Stimulated activated naive CD4-positive, alpha-beta T cell (primary cell): ENCODE results near the gene PDGFA.

Experiments
- DNase-seq, 6 experiments: peaks; one replicate each; lab custom pipeline; 2025; lab: John Stamatoyannopoulos, UW

PDGFA gene

GRCh38 chr7:504221-505111, 15.2 kb downstream of the PDGFA start:
- DNase-seq = no peak

GRCh38 chr7:503575-504111, 16.0 kb downstream of the PDGFA start:
- no peak for DNase-seq

- no peak for DNase-seq
Measured at GRCh38 chr7:502296-502695, 17.4 kb downstream of the PDGFA start.

GRCh38 chr7:501526-501925, 18.1 kb downstream of the PDGFA start:
- DNase-seq = no peak

GRCh38 chr7:500521-501420, 18.9 kb downstream of the PDGFA start:
- DNase-seq = no peak

- DNase-seq = no peak
Measured at GRCh38 chr7:499853-500485, 19.7 kb downstream of the PDGFA start.

- DNase-seq = no peak
Measured at GRCh38 chr7:498678-499641, 20.7 kb downstream of the PDGFA start.

- no peak for DNase-seq
Measured at GRCh38 chr7:497946-498655, 21.5 kb downstream of the PDGFA start.

GRCh38 chr7:497346-497745, 22.3 kb downstream of the PDGFA start:
- no peak for DNase-seq

GRCh38 chr7:496528-497295, 22.9 kb downstream of the PDGFA start:
- no peak for DNase-seq

GRCh38 chr7:495761-496321, 23.8 kb downstream of the PDGFA start:
- DNase-seq = no peak

GRCh38 chr7:495326-495725, 24.3 kb downstream of the PDGFA start:
- DNase-seq = no peak

GRCh38 chr7:494906-495305, 24.7 kb downstream of the PDGFA start:
- no peak for DNase-seq

GRCh38 chr7:494259-494687, 25.4 kb downstream of the PDGFA start:
- no peak for DNase-seq

- no peak for DNase-seq
Measured at GRCh38 chr7:493661-494251, 25.9 kb downstream of the PDGFA start.

- DNase-seq = no peak
Measured at GRCh38 chr7:492714-493065, 27.0 kb downstream of the PDGFA start.

GRCh38 chr7:491958-492713, 27.5 kb downstream of the PDGFA start:
- DNase-seq = no peak

GRCh38 chr7:491292-491957, 28.2 kb downstream of the PDGFA start:
- no peak for DNase-seq
